Measurements from ENCODE around the gene TRA2A. TPM values are rescaled to one million over a fixed set of nuclear protein-coding genes. Genes with fewer than 3 reads are reported as not detected.

The TRA2A gene
- total and polyA plus RNA-seq, 2 donors from 2014 or later, result 46.4 to 67.1 TPM

GRCh38 chr7:23458044-23458443 is 73.7 kb downstream of the TRA2A start:
- intact Hi-C loops (cut with DNase I), result no loop called here
- TF ChIP-seq CTCF (IDR thresholded peaks at IDR 0.05; ENCODE audit: borderline replicate concordance, extremely low read depth, insufficient read depth), result no peak
- FAIRE-seq, result no peak
- H3K27me3 ChIP-seq (ENCODE audit: control insufficient read depth, insufficient read depth, low read length), result no peaks in the 10 kb centered on the region
- no peak for DNase-seq
- H3K9me3 ChIP-seq (ENCODE audit: control insufficient read depth in 2 of 3, insufficient read depth in 1 of 3, low read length in 3 of 3), result no peaks in the 10 kb centered on the region
- no peak overlapping the region for H3K9ac ChIP-seq (ENCODE audit: low read length in 3 of 3)
- peaks cover 0 to 2% (median 0%) of the 10 kb centered on the region in 3 donors for H3K4me1 ChIP-seq (ENCODE audit: control insufficient read depth in 2 of 3, insufficient read depth in 2 of 3, low read depth in 1 of 3, low read length in 3 of 3)
- H3K4me3 ChIP-seq (ENCODE audit: low read length in 3 of 3), result no peak overlapping the region
- H3K36me3 ChIP-seq (ENCODE audit: control insufficient read depth in 2 of 3, insufficient read depth in 3 of 3, low read length in 3 of 3), result peaks cover 0 to 2% (median 0%) of the 10 kb centered on the region in 3 donors
- no peak overlapping the region for H3K27ac ChIP-seq (ENCODE audit: low read depth in 2 of 2, low read length in 2 of 2)

- Histone ChIP-seq H3K27me3 (ENCODE audit: control insufficient read depth, insufficient read depth, low read length) (no peaks in the 10 kb centered on the region), H3K27ac (ENCODE audit: low read depth in 2 of 2, low read length in 2 of 2) (no peak overlapping the region), H3K4me3 (ENCODE audit: low read length in 3 of 3) (no peak overlapping the region), H3K36me3 (ENCODE audit: control insufficient read depth in 2 of 3, insufficient read depth in 3 of 3, low read length in 3 of 3) (peaks cover 0 to 1% (median 0%) of the 10 kb centered on the region in 3 donors), H3K4me1 (ENCODE audit: control insufficient read depth in 2 of 3, insufficient read depth in 2 of 3, low read depth in 1 of 3, low read length in 3 of 3) (no peaks in the 10 kb centered on the region), H3K9ac (ENCODE audit: low read length in 3 of 3) (no peak overlapping the region), H3K9me3 (ENCODE audit: control insufficient read depth in 2 of 3, insufficient read depth in 1 of 3, low read length in 3 of 3) (no peaks in the 10 kb centered on the region)
- no peak for FAIRE-seq
- intact Hi-C loops (cut with DNase I), result no loop called here
- TF ChIP-seq CTCF (IDR thresholded peaks at IDR 0.05; ENCODE audit: borderline replicate concordance, extremely low read depth, insufficient read depth), result no peak
- DNase-seq, result no peak
Measured at GRCh38 chr7:23456093-23456492, 75.7 kb downstream of the TRA2A start.

- no peaks in the 10 kb centered on the region for H3K4me1 ChIP-seq (ENCODE audit: control insufficient read depth in 2 of 3, insufficient read depth in 2 of 3, low read depth in 1 of 3, low read length in 3 of 3)
- no peaks in the 10 kb centered on the region for H3K27me3 ChIP-seq (ENCODE audit: control insufficient read depth, insufficient read depth, low read length)
- H3K27ac ChIP-seq (ENCODE audit: low read depth in 2 of 2, low read length in 2 of 2), result no peak overlapping the region
- H3K9me3 ChIP-seq (ENCODE audit: control insufficient read depth in 2 of 3, insufficient read depth in 1 of 3, low read length in 3 of 3), result no peaks in the 10 kb centered on the region
- no peak overlapping the region for H3K4me3 ChIP-seq (ENCODE audit: low read length in 3 of 3)
- no peak overlapping the region for H3K9ac ChIP-seq (ENCODE audit: low read length in 3 of 3)
- FAIRE-seq (no peak), DNase-seq (no peak)
- TF ChIP-seq CTCF (IDR thresholded peaks at IDR 0.05; ENCODE audit: borderline replicate concordance, extremely low read depth, insufficient read depth), result no peak
- intact Hi-C loops (cut with DNase I), result no loop called here
- H3K36me3 ChIP-seq (ENCODE audit: control insufficient read depth in 2 of 3, insufficient read depth in 3 of 3, low read length in 3 of 3), result no peaks in the 10 kb centered on the region
Measured at GRCh38 chr7:23454881-23455526, 76.8 kb downstream of the TRA2A start.

Other genes with a start within 250 kb of the TRA2A start
- 40.3 TPM for gene MALSU1, start 232.6 kb downstream of the TRA2A start, total RNA-seq
- gene MALSU1, start 232.6 kb downstream of the TRA2A start, polyA plus RNA-seq (ENCODE audit: insufficient read depth, low read depth, low replicate concordance), result 94.9 TPM
- gene IGF2BP3, start 61.5 kb downstream of the TRA2A start, total RNA-seq, result 0.85 TPM
- not detected for gene IGF2BP3, start 61.5 kb downstream of the TRA2A start, polyA plus RNA-seq (ENCODE audit: insufficient read depth, low read depth, low replicate concordance)
- 8.9 TPM for gene CCDC126, start 65.4 kb upstream of the TRA2A start, total RNA-seq
- gene CCDC126, start 65.4 kb upstream of the TRA2A start, polyA plus RNA-seq (ENCODE audit: insufficient read depth, low read depth, low replicate concordance), result 5.2 TPM
- 8.6 TPM for gene FAM221A, start 148.2 kb upstream of the TRA2A start, total RNA-seq
- 8.7 TPM for gene FAM221A, start 148.2 kb upstream of the TRA2A start, polyA plus RNA-seq (ENCODE audit: insufficient read depth, low read depth, low replicate concordance)
- 0.44 TPM for gene STK31, start 178.2 kb upstream of the TRA2A start, total RNA-seq
- 0.15 TPM for gene STK31, start 178.2 kb upstream of the TRA2A start, polyA plus RNA-seq (ENCODE audit: insufficient read depth, low read depth, low replicate concordance)

Data from kidney (tissue), 14 donors.